ENCODE results near the gene ORMDL3. TPM values are rescaled to one million over a fixed set of nuclear protein-coding genes. Genes with fewer than 3 reads are reported as not detected.
A peak's percentile ranks its signal among the peaks of the same experiment; 100 is the strongest.

ORMDL3 gene, protein sequence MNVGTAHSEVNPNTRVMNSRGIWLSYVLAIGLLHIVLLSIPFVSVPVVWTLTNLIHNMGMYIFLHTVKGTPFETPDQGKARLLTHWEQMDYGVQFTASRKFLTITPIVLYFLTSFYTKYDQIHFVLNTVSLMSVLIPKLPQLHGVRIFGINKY
- total RNA-seq = 38.5 and 49.1 TPM in 2 replicates

DNA sequence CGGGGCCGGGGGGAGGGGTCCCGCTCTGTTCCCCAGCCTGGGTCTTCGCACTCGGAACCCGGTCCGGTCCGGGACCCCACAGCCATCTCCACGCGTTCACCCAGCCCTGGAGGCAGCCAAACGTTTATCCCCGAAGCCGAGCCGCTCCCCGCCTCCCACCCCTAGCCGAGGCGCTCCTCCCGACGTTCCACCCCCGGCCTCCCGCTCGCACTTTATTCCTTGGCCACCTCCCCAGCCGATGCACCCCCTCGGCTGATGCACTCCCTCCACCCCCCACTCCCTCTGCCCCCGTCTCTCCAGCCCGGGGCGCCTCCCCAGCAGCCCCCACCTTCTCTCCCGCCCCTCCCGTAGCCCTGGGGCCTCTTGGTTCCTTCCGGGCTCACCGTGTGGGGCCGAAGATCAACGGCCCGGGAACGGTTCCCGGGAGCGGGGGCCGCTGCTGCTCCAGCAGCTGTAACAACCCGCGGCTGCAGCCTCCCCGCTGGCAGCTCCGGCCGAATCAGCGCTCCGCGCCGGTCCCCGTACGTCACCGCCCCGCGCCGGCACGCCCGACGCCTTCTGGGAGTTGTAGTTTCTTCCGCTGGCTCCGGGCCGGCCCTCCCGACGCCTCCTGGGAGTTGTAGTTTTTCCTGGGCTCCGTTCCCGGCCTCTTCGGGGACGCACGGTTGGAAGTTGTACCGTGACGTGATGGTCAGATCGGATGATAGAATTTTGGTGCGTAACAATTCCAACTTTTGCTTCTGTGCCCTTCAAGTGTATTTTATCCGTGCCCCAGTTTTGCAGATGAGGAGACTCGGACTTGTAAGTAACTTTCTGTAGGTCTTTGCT is at the start of gene ORMDL3, which contains the start of gene LRRC3C:
ORMDL3 (minus strand) TSS at position 501 of the 828 bp plus-strand sequence. CDS start 3,398 bp downstream, outside the sequence.
LRRC3C (plus strand) TSS at position 632 of the 828 bp plus-strand sequence. CDS start 13,792 bp downstream, outside the sequence.
- H3K27me3 Mint-ChIP-seq = no peaks in the 10 kb centered on the region
- POLR2A ChIA-PET = interaction anchor here (0.5 to 1.9 kb wide), 6 partner anchors 26 to 240 kb away, joined by 3 to 7 read pairs (median 4); partner anchors contain the start of genes IKZF3, MSL1 and PGAP3

DNA sequence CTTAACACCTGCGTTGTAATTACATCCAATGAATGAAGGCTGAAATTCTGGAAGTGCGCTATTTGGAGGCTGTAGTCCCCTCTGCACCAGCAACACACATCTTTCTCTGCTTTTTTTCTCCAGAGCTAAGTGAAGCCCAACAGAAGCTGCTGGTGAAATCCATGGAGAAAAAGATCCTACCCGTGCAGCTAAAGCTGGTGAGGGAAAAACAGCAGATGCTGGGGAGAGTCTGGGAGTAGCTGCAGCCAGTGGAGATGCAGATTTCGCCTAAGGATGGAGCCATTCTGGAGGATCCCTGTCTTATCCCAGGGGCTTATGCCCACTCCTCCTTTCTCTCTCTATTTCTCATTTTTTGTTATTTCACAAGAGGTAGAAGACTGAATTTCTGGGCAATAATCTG is 48.4 kb upstream of the ORMDL3 start:
- no peak overlapping the region for H3K4me3 Mint-ChIP-seq
- POLR2A ChIA-PET = interaction anchor here (0.7 kb wide), 1 partner anchor 403 kb away, joined by 3 read pairs; no protein-coding TSS in a partner anchor
- CTCF ChIA-PET = interaction anchor here (0.7 to 0.9 kb wide), 2 partner anchors 18 to 103 kb away, joined by 3 read pairs; no protein-coding TSS in a partner anchor
- ATAC-seq (ENCODE audit: low read depth) (no peak), DNase-seq (no peak)
- peaks cover 4% of the 10 kb centered on the region for H3K36me3 Mint-ChIP-seq (ENCODE audit: low read depth)
- intact Hi-C loops (cut with micrococcal nuclease) = no loop called here
- H3K4me1 Mint-ChIP-seq = peaks cover 13% of the 10 kb centered on the region
- no peak overlapping the region for H3K27ac Mint-ChIP-seq
- TF ChIP-seq, protein P1, sequence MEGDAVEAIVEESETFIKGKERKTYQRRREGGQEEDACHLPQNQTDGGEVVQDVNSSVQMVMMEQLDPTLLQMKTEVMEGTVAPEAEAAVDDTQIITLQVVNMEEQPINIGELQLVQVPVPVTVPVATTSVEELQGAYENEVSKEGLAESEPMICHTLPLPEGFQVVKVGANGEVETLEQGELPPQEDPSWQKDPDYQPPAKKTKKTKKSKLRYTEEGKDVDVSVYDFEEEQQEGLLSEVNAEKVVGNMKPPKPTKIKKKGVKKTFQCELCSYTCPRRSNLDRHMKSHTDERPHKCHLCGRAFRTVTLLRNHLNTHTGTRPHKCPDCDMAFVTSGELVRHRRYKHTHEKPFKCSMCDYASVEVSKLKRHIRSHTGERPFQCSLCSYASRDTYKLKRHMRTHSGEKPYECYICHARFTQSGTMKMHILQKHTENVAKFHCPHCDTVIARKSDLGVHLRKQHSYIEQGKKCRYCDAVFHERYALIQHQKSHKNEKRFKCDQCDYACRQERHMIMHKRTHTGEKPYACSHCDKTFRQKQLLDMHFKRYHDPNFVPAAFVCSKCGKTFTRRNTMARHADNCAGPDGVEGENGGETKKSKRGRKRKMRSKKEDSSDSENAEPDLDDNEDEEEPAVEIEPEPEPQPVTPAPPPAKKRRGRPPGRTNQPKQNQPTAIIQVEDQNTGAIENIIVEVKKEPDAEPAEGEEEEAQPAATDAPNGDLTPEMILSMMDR (IDR thresholded peaks at IDR 0.05) = no peak
- peaks cover 21% of the 10 kb centered on the region for H3K27me3 Mint-ChIP-seq
- no peaks in the 10 kb centered on the region for H3K9me3 Mint-ChIP-seq

More for the DNA sequence above, at the start of gene ORMDL3, which contains the start of gene LRRC3C:
- Mint-ChIP-seq H3K4me3 (peak within 1 kb of the TSS; percentile 97), H3K27ac (peak within 1 kb of the TSS; percentile 82), H3K36me3 (ENCODE audit: low read depth) (peaks cover 21% of the 10 kb centered on the region), H3K9me3 (no peaks in the 10 kb centered on the region), H3K4me1 (peaks cover 40% of the 10 kb centered on the region)
- ATAC-seq (ENCODE audit: low read depth) = peak; percentile 92
- TF ChIP-seq, protein P1 (IDR thresholded peaks at IDR 0.05) = no peak
- intact Hi-C loops (cut with micrococcal nuclease) = loop anchor here (1.0 to 10.0 kb wide), 4 partner anchors 26 to 357 kb away; partner anchors contain the start of genes CDC6 and PSMD3
- CTCF ChIA-PET = no interaction called here
- peak; percentile 91 for DNase-seq

DNA sequence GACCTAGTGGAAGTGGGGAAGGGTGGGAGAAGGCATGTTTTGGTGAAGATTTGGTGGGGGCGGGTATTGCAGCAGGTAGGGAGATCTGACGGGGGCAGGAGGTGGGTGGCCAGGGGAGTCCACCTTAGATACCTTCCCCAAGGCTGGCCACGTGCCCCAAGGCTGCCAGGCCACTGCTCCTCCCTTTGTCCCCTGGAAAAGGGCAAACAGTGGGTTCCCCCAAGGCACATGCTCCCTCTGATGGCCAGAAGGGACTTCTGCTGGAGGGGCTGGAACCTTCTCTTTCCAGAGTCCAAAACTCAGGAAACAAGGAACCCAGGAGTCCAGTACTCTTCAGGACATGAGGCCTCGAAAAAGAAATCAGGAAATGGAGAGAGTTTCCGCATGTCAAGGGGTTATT is 47.0 kb upstream of the ORMDL3 start:
- Mint-ChIP-seq H3K27me3 (peaks cover 31% of the 10 kb centered on the region), H3K36me3 (ENCODE audit: low read depth) (no peaks in the 10 kb centered on the region), H3K4me1 (peaks cover 4% of the 10 kb centered on the region), H3K27ac (no peak overlapping the region), H3K4me3 (no peak overlapping the region), H3K9me3 (no peaks in the 10 kb centered on the region)
- ChIA-PET CTCF (interaction anchor here (1.5 kb wide), 1 partner anchor 16 kb away, joined by 4 read pairs; no protein-coding TSS in a partner anchor), POLR2A (interaction anchor here (0.5 to 0.7 kb wide), 2 partner anchors 9 to 65 kb away, joined by 3 read pairs; no protein-coding TSS in a partner anchor)
- no peak for ATAC-seq (ENCODE audit: low read depth)
- intact Hi-C loops (cut with micrococcal nuclease) = no loop called here
- TF ChIP-seq, protein P1 (IDR thresholded peaks at IDR 0.05) = no peak
- DNase-seq = no peak

DNA sequence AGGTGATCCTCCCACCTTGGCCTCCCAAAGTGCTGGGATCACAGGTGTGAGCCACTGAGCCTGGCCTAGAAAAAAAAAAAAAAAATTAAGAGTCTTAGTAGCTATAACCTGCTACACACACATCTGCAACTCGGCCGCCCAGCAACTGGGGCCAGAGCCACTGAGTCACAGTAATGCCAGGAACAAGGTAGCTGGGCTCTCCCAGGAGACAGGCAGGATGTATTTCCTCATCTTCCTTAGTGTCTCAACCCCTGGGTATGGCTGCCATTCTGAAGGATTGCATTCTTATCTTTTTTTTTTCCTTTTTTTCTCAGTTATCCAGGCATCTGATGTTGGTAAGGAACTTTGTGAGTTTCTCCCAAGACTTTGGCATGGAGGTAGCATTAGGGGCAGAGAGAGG is 46.1 kb upstream of the ORMDL3 start:
- CTCF ChIA-PET = interaction anchor here (1.5 kb wide), 1 partner anchor 15 kb away, joined by 4 read pairs; no protein-coding TSS in a partner anchor
- Mint-ChIP-seq H3K27me3 (peaks cover 38% of the 10 kb centered on the region), H3K9me3 (no peaks in the 10 kb centered on the region), H3K4me3 (no peak overlapping the region), H3K27ac (no peak overlapping the region), H3K4me1 (no peaks in the 10 kb centered on the region), H3K36me3 (ENCODE audit: low read depth) (no peaks in the 10 kb centered on the region)
- no peak for ATAC-seq (ENCODE audit: low read depth)
- DNase-seq = no peak
- intact Hi-C loops (cut with micrococcal nuclease) = no loop called here
- POLR2A ChIA-PET = no interaction called here
- TF ChIP-seq, protein P1 (IDR thresholded peaks at IDR 0.05) = no peak

DNA sequence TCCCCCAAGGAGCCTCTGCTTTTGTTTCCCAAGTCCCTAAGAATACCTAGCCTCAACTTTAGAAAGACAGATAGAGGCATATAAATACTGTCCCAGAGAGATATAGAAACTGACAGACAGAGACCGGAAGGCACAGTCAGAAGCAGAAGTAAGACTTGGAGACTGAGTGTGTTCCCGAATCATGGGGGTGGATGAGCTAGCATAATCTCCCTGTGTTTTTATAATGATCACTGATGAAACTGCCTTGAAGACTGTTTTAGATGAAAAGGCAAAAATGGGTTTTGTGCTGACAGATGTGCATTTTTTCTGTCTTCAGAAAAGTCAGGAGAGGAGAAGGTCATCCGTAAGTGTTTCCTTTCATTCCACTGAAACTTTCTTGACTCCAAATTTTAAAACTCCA is 44.9 kb upstream of the ORMDL3 start:
- no peak for DNase-seq
- no peak for ATAC-seq (ENCODE audit: low read depth)
- Mint-ChIP-seq H3K27ac (no peak overlapping the region), H3K9me3 (no peaks in the 10 kb centered on the region), H3K36me3 (ENCODE audit: low read depth) (no peaks in the 10 kb centered on the region), H3K27me3 (peaks cover 39% of the 10 kb centered on the region), H3K4me3 (no peak overlapping the region), H3K4me1 (no peaks in the 10 kb centered on the region)
- intact Hi-C loops (cut with micrococcal nuclease) = no loop called here
- ChIA-PET CTCF (no interaction called here), POLR2A (no interaction called here)
- TF ChIP-seq, protein P1 (IDR thresholded peaks at IDR 0.05) = no peak
